Muscle of arm (tissue), 12 donors: ENCODE measurements around the gene GNAS. TPM values are rescaled to one million over a fixed set of nuclear protein-coding genes. Genes with fewer than 3 reads are reported as not detected.

Experiments
- DNase-seq: peaks from one replicate; pipeline ENCODE4 v3.0.0-alpha.2; 2013
- polyA plus RNA-seq, 12 donors: library from polyadenylated mRNA; unstranded; fragments of 120-200 nt; gene quantifications; one replicate each; pipeline ENCODE4 v1.2.1, GENCODE V29; 2013; ENCODE audit not compliant: insufficient read length in 12 of 12

The GNAS gene
- polyA plus RNA-seq, 12 donors, result 1,830 to 3,969 (median 3,341) TPM

- peak; percentile 83 for DNase-seq
Measured at GRCh38 chr20:58850693-58851174, 1.8 kb upstream of the GNAS start, which contains the start of gene GNAS-AS1. TSS of gene GNAS-AS1 (minus strand) at chr20:58850902.

DNA sequence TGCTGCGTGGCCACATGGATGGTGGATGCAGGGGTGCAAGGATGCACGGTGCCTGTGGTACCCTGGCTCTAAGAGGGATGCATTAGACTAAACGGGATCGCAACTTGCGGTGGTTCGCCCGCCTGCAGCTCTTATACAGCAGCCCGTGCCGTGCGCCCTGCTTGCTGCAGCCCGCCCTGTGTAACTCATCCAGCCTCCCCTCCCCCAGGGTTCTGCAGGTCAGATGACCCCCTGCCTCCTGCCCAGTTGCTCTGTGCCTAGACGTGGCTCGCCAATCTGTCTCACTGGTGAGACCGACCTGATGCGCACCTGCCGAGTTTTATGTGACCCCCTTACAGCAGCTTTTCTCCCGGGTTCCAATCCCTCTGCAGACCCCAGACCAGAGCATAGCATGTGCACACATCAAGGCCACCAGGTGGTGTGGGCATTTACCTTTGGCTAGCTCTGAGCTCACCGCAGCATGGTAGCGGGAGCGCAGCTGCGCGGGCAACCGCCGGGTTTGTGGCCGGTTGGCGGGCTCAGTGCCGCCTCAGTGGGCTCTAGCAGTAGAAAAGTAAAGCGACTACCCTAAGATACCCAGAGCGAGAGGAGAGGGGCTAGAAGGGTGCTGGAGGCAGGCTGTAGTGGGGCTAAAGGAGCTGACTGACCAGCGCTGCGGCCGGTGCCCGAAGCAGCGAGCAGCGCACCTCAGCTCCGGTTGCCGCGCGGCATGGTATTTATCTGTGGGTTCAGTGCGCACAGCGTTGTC lies 1.1 kb upstream of the GNAS start:
- DNase-seq, result no peak

DNA sequence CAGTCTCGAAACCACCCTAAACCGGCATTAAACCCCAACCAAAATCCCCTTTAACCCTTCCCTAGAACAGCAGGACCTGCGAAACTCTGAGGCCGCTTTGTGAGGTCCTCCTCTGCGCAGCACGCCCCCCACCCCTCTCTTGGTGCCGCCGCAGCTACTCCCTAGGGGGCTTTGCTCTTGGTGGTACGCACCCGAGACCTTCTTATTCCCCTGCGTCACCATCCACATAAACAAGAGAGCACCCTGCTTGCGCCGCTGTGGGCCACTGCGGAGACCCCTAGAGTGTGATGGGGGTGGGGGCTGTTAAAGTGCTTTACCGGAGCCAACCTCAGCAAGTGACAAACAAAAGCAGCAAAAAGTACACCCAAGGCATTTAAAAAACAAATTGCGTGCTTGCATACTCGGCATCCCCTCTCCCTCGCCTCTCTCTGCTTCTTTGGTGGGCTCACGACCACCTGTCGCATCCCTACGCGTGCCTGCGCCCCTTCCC lies 502 bp upstream of the GNAS start:
- DNase-seq, result no peak

GRCh38 chr20:58853466-58853865 lies 950 bp downstream of the GNAS start:
- no peak for DNase-seq

GRCh38 chr20:58853976-58854637 lies 1.6 kb downstream of the GNAS start:
- no peak for DNase-seq

DNA sequence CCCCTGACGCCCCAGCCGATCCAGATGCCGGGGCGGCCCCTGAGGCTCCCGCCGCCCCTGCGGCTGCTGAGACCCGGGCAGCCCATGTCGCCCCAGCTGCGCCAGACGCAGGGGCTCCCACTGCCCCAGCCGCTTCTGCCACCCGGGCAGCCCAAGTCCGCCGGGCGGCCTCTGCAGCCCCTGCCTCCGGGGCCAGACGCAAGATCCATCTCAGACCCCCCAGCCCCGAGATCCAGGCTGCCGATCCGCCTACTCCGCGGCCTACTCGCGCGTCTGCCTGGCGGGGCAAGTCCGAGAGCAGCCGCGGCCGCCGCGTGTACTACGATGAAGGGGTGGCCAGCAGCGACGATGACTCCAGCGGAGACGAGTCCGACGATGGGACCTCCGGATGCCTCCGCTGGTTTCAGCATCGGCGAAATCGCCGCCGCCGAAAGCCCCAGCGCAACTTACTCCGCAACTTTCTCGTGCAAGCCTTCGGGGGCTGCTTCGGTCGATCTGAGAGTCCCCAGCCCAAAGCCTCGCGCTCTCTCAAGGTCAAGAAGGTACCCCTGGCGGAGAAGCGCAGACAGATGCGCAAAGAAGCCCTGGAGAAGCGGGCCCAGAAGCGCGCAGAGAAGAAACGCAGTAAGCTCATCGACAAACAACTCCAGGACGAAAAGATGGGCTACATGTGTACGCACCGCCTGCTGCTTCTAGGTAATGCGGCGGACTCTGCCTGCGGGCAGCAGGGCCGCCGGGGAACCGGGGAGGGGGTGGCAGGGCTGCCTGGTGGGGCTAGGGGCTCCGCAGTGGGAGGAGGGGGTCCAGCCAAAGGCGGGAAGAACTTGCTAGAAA lies 2.3 kb downstream of the GNAS start:
- no peak for DNase-seq

GRCh38 chr20:58855506-58856389 lies 3.2 kb downstream of the GNAS start:
- DNase-seq, result no peak

GRCh38 chr20:58863044-58863790 lies 10.7 kb downstream of the GNAS start:
- DNase-seq, result no peak

- no peak for DNase-seq
Measured at GRCh38 chr20:58864346-58864745, 11.8 kb downstream of the GNAS start.

DNA sequence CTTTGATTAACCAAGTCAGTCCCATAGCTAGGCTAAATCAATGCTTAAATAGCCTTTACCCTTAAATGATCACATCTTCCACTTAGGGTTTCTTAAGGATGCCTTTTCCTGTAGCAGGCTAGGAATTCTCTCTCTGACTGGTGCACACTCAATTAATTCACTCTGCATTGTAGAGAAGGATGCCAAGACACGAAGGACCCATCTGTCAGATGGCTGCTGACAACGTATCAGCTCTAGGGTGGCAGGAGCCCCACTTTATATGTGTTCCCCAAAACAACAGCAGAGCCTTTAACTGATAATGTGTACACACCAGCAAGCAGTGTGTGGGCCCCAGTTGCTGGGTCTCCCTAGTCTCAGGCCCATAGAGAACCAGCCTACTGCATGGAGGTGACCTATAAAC lies 13.3 kb downstream of the GNAS start:
- no peak for DNase-seq

DNA sequence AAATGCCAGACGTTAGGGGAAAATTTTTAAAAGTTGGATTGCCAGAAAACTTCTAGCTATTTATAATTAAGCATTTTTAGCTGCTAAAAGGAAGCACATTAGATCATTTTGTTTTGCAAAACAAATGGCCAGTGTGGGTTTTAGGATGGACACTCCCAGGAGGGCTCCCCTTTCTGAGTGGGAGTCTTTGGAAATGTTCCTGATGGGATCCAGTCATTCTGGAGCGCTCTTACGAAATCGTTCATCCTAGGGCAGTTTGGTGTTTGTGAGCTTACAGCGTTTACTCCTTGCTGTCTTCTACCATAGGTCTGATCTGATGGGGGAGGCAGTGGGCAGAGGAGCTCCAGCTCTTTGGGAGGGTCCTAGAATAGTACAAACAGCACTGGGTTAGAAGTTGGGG lies 14.7 kb downstream of the GNAS start:
- no peak for DNase-seq

DNA sequence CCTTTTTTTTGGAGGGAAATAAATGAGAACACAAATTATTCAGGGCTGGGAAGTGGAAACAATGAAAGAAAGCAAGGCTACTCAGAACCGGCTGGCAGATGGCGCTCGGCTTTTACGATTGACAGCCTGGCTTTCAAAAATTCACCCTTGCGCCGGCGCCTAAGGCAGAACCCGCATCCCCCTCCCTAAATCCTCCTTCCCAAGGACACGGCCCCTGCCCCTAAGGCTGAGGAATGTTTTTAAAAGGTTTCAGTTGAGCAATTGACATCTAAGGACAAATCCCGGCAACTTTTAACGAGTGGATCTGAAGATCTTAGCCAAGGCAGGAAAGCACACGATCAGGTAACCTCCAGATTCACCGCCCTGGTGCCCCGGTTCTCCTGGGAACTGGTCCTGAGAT lies 16.3 kb downstream of the GNAS start:
- DNase-seq, result no peak

- no peak for DNase-seq
Measured at GRCh38 chr20:58869662-58870227, 17.2 kb downstream of the GNAS start.

DNA sequence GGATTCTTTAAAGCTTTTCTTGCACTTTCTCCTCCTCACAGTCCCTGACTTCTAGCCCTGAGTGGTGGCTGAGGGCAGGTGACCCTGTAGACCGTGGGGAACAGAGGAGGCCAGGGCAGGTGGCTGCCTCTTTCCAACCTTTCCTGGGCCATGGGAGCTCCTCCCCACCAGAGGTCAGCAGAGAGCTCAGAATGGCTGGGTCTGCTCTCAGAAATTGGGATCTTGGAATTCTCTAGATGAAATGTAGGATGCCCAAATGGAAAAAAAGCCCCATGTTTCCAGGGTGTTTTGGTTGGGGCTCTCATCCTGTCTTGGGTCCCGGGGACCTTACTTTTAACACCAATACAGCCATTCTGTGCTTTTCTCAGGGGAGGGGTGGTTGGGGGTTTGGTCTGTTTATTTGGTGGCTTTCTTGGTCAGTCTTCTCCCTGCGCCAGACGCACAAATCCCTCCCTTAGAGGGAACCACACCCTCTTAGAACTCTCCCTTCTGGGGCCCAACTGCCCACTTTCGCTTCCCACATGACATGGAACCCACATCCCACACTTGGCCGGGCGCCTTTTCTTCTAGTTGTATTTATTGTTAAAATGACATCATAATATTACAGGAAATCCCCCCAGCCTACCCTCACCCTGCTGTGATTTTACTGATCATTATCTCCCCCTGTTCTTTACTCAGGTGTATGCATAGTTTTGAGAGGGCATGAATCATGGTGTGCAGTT lies 17.9 kb downstream of the GNAS start:
- peak; percentile 67 for DNase-seq

DNA sequence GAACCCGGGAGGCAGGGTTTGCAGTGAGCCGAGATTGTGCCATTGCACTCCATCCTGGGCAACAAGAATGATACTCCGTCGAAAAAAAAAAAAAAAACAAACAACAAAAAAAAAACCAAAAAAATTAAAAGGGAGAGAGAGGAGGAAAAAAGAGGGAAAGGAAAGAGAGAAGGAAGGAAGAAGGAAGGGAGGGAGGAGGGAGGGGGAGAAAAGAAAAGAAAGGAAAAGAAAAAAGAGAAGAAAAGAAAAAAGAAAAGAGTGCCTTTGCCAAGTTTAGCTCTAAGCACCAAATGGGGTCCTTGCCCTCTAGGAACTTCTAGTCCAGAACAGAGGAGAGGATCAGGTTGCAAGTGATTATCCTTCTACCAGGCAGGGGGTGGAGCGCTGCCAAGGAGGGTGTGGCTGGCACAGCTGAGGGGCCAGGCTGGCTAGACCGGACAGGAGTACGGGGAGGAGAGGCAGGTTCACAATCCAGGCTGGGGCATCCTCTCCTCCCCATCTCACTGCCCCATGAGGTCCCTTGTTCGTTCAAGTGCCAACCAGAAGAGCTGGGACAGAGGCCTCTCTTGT lies 19.1 kb downstream of the GNAS start:
- DNase-seq, result no peak

GRCh38 chr20:58874469-58874868 lies 22.0 kb downstream of the GNAS start:
- DNase-seq, result no peak

DNA sequence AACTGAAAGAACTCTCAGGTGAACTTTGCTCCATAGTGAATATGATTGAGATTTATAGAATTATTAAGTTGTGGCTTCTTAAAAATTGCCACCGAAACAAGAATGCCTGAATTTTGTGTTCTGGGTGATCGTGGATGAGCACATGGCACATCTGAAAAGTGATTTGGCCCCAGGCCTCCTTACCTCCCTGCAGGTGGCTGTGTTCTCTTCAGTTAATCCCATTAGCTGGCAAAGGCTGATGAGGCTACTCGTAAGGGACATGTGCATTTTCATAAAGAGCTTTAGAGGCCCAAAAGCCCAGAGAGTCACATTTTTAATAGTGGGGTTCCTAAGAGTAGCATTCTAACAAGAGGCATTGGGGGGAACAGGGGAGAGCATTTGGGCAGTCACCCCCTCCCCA lies 22.6 kb downstream of the GNAS start:
- DNase-seq, result no peak

GRCh38 chr20:58875541-58876134 lies 23.1 kb downstream of the GNAS start:
- DNase-seq, result no peak

DNA sequence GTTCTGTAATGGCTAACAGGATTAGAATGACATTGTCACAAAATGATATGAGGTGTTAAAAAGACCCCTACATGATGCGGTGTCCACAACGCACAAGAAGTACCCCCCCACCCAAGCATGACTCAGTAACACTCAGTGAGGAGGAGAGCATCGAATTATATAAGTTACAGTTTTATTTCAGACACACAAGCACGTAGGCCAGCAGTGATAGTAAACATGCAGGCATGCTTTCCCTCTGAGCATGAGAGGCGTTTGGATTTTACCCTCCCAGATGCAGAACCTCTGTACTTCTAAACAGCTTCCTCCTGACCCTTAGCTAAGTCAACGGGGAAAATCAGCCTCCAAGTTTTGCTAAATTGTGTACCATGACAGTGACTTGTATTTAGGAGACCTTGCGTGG lies 23.9 kb downstream of the GNAS start:
- DNase-seq, result no peak
